SU-DHL-6 (cell line): ENCODE results near the gene MKX.

Experiments
- H2AFZ ChIP-seq: fragments of 200-600 bp; sonication (generic); 2 replicates; pipeline ENCODE4 v1.6.1; 2014; ENCODE audit warnings: low read depth, mild to moderate bottlenecking, moderate library complexity, mixed read lengths, antibody characterized with exemption, low read length; ENCODE audit not compliant: severe bottlenecking
- H3F3A ChIP-seq: fragments of 200-600 bp; shearing (Covaris generic); 2 replicates; pipeline ENCODE4 v1.6.0; 2016; ENCODE audit warnings: antibody characterized with exemption, mild to moderate bottlenecking; ENCODE audit not compliant: insufficient read depth
- H3K27ac ChIP-seq: fragments of 200-600 bp; sonication (generic); 2 replicates; pipeline ENCODE4 v1.5.1; 2016; ENCODE audit warnings: low read depth, mild to moderate bottlenecking, low read length, moderate library complexity, mixed read lengths
- H3K27me3 ChIP-seq: fragments of 200-600 bp; sonication (generic), shearing (Covaris generic); 2 replicates; pipeline ENCODE4 v1.6.0; 2014; ENCODE audit warnings: mild to moderate bottlenecking, low read length
- H3K36me3 ChIP-seq: fragments of 200-600 bp; sonication (generic); 2 replicates; pipeline ENCODE4 v1.6.1; 2014; ENCODE audit warnings: mild to moderate bottlenecking, low read length, mixed read lengths
- H3K4me2 ChIP-seq: fragments of 300-600, 200-600 bp; shearing (Covaris generic), sonication (generic); 2 replicates; pipeline ENCODE4 v1.6.0; 2014; ENCODE audit warnings: low read length, low read depth, mild to moderate bottlenecking; ENCODE audit not compliant: poor library complexity, severe bottlenecking
- H3K4me3 ChIP-seq: fragments of 200-600 bp; sonication (generic); 2 replicates; pipeline ENCODE4 v1.5.1; 2014; ENCODE audit warnings: antibody characterized with exemption, low read length, mild to moderate bottlenecking, mixed read lengths; ENCODE audit not compliant: insufficient read depth, poor library complexity, severe bottlenecking
- H3K79me2 ChIP-seq: fragments of 200-600 bp; sonication (generic); 2 replicates; pipeline ENCODE4 v1.6.1; 2014; ENCODE audit warnings: mild to moderate bottlenecking, low read length, moderate library complexity; ENCODE audit not compliant: insufficient read depth
- H3K9ac ChIP-seq: fragments of 200-600 bp; sonication (generic); 2 replicates; pipeline ENCODE4 v1.7.0; 2014; ENCODE audit warnings: mild to moderate bottlenecking, low read length
- H3K9me2 ChIP-seq: fragments of 200-600 bp; sonication (generic); replicated peaks from 2 replicates; pipeline ENCODE4 v1.6.1; 2014; ENCODE audit warnings: low read length; ENCODE audit not compliant: insufficient read depth
- H3K9me3 ChIP-seq: fragments of 200-600 bp; sonication (generic); 2 replicates; pipeline ENCODE4 v1.6.1; 2014; ENCODE audit warnings: low read length, mixed read lengths; ENCODE audit not compliant: insufficient read depth
- H4K20me1 ChIP-seq: fragments of 200-600 bp; sonication (generic); 2 replicates; pipeline ENCODE4 v1.6.1; 2014; ENCODE audit warnings: low read depth, mild to moderate bottlenecking, antibody characterized with exemption, low read length, moderate library complexity, mixed read lengths
- EZH2phosphoT487 ChIP-seq: fragments of 200-600 bp; sonication (generic), shearing (Covaris generic); conservative IDR thresholded peaks from 2 replicates; pipeline ENCODE4 v1.6.1; 2018; ENCODE audit warnings: mild to moderate bottlenecking, antibody characterized with exemption, low read length, moderate library complexity, mixed read lengths
- TF ChIP-seq, protein P1 (sequence below): fragments of 200-600 bp; sonication (generic); IDR thresholded peaks from one replicate; pipeline ENCODE4 v1.5.1; 2017; ENCODE audit warnings: antibody characterized with exemption, mild to moderate bottlenecking, low read length, moderate library complexity; ENCODE audit not compliant: insufficient read depth, poor library complexity, severe bottlenecking

Gene MKX

DNA sequence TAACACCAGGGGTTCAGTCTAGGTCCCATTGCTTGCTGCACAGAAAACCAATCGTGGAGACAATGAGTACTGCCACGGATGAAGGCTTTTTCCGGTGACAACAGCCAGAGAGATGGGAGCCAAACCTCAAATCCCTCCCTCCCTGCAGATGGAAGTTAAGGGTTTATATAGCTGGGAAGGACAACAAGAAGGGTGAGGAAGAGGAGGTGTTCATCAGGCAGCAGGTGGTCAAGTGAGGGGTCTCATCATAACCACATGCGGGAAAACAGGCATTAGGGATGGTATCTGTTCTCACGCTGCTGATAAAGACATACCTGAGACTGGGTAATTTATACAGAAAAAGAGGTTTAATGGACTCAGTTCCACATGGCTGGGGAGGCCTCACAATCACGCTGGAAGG, 91.3 kb downstream of the MKX start:
- Histone ChIP-seq H3K27me3 (no peaks in the 10 kb centered on the region), H2AFZ (no peak overlapping the region), H3K9me2 (no peaks in the 10 kb centered on the region), H3K79me2 (no peaks in the 10 kb centered on the region), H3K9ac (no peak overlapping the region), H3K36me3 (no peaks in the 10 kb centered on the region), H3K4me3 (no peak overlapping the region), H3K4me2 (no peak overlapping the region), H3F3A (no peaks in the 10 kb centered on the region), H3K9me3 (no peaks in the 10 kb centered on the region), H4K20me1 (no peaks in the 10 kb centered on the region), H3K27ac (no peak overlapping the region)
- TF ChIP-seq, protein P1, sequence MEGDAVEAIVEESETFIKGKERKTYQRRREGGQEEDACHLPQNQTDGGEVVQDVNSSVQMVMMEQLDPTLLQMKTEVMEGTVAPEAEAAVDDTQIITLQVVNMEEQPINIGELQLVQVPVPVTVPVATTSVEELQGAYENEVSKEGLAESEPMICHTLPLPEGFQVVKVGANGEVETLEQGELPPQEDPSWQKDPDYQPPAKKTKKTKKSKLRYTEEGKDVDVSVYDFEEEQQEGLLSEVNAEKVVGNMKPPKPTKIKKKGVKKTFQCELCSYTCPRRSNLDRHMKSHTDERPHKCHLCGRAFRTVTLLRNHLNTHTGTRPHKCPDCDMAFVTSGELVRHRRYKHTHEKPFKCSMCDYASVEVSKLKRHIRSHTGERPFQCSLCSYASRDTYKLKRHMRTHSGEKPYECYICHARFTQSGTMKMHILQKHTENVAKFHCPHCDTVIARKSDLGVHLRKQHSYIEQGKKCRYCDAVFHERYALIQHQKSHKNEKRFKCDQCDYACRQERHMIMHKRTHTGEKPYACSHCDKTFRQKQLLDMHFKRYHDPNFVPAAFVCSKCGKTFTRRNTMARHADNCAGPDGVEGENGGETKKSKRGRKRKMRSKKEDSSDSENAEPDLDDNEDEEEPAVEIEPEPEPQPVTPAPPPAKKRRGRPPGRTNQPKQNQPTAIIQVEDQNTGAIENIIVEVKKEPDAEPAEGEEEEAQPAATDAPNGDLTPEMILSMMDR: no peak
- no peak for TF ChIP-seq EZH2phosphoT487

DNA sequence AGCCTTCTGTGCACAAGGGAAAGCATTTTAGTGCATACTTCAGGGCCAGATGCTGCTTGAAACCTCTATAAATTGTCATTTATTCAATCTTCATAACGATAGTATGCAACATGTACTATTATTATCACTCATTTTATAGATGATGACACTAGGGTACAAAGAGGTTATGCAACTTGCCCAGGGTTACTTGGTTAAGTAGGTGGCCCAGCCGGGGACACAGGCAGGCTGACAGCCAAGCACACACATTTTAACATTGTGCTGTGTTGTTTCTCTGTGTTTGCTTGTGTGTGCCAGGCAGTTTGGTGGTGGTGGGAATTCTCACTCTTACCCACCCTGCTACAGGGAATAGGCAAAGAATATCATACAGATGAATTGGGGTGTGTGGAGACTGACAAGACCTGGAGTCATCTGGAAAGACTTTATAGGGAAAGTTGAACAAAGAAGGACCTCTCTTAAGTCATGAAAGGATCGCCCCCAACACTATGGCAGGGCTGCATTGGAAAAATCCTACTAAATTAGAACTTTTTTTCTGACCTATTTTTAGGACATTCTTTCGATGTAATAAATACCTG, 98.9 kb downstream of the MKX start:
- Histone ChIP-seq H3K36me3 (no peaks in the 10 kb centered on the region), H3K4me2 (no peak overlapping the region), H3K27ac (no peak overlapping the region)

DNA sequence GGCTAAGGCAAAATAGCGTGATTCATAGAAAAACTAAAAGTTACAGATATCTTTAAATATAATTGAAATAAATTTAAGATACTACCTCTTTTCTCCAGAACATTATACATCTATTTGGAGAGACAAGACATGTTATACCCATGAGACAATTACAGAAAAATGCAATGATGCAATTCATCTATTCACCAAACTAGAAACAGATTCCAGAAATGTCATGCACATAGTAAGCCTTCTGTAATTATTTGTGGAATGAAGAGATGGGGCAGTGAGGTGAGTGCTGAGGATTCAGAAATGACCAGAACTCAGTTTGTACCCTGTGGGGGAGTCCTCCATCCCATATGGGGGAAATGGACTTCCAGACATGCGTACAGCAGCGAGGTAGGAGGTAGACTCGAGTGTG, 99.4 kb downstream of the MKX start:
- no peak overlapping the region for H3K4me2 ChIP-seq
- H4K20me1 ChIP-seq: no peaks in the 10 kb centered on the region
- H3K36me3 ChIP-seq: no peaks in the 10 kb centered on the region
- no peaks in the 10 kb centered on the region for H3K27me3 ChIP-seq
- H3K79me2 ChIP-seq: no peaks in the 10 kb centered on the region
- no peak overlapping the region for H3K4me3 ChIP-seq
- no peak overlapping the region for H3K27ac ChIP-seq
- no peaks in the 10 kb centered on the region for H3K9me3 ChIP-seq
- no peak overlapping the region for H3K9ac ChIP-seq
- no peaks in the 10 kb centered on the region for H3K9me2 ChIP-seq
- TF ChIP-seq, protein P1: no peak
- no peak for TF ChIP-seq EZH2phosphoT487
- H2AFZ ChIP-seq: no peak overlapping the region
- H3F3A ChIP-seq: no peaks in the 10 kb centered on the region

More for the DNA sequence above, 98.9 kb downstream of the MKX start:
- Histone ChIP-seq H3K79me2 (no peaks in the 10 kb centered on the region), H3K9me2 (no peaks in the 10 kb centered on the region), H3F3A (no peaks in the 10 kb centered on the region), H3K27me3 (no peaks in the 10 kb centered on the region), H3K4me3 (no peak overlapping the region), H3K9ac (no peak overlapping the region), H3K9me3 (no peaks in the 10 kb centered on the region), H4K20me1 (no peaks in the 10 kb centered on the region), H2AFZ (no peak overlapping the region)
- no peak for TF ChIP-seq EZH2phosphoT487
- TF ChIP-seq, protein P1: no peak
